Prostate gland (tissue), 2 donors: ENCODE results near the gene CHADL. TPM values are rescaled to one million over a fixed set of nuclear protein-coding genes. Genes with fewer than 3 reads are reported as not detected.
A peak's percentile ranks its signal among the peaks of the same experiment; 100 is the strongest.

Experiments used
- DNase-seq: peaks from one replicate; pipeline ENCODE4 v3.0.0-alpha.2; 2019; ENCODE audit warnings: low spot score
- H3K27ac ChIP-seq, 2 donors: fragments of 200-600 bp; sonication (generic); 2 replicates each; pipeline ENCODE4 v1.5.1; 2017 to 2019
- H3K27me3 ChIP-seq: fragments of 200-600 bp; sonication (generic); replicated peaks from 2 replicates; pipeline ENCODE4 v1.5.1; 2019; ENCODE audit not compliant: insufficient read depth
- H3K36me3 ChIP-seq, 2 donors: fragments of 200-600 bp; sonication (generic); 1 replicate in 1 of 2; 2 replicates in 1 of 2; pipeline versions ENCODE4 v1.5.1 to v1.8.1; 2017 to 2019
- H3K4me1 ChIP-seq: fragments of 200-600 bp; sonication (generic); replicated peaks from 2 replicates; pipeline ENCODE4 v1.5.1; 2019
- H3K4me3 ChIP-seq, 2 donors: fragments of 200-600 bp; sonication (generic); 2 replicates each; pipeline ENCODE4 v1.5.1; 2017 to 2019
- H3K9me3 ChIP-seq: fragments of 200-600 bp; sonication (generic); 2 replicates; pipeline ENCODE4 v1.5.1; 2017
- POLR2A ChIP-seq: fragments of 450-650 bp; IDR thresholded peaks from one replicate; pipeline ENCODE4 v1.6.1; 2016; ENCODE audit warnings: antibody characterized with exemption, mild to moderate bottlenecking
- POLR2AphosphoS5 ChIP-seq: sonication (generic); formaldehyde crosslinking; IDR thresholded peaks from one replicate; pipeline ENCODE4 v1.6.1; 2017; ENCODE audit warnings: antibody characterized with exemption
- WGBS: methylation state at CpG from one replicate; pipeline ENCODE4 v1.1.5; 2018; 5-methylcytosine and 5-hydroxymethylcytosine counted together
- intact Hi-C: fragments of 100-400 bp; cut with DNase I; formaldehyde crosslinking; loops from one replicate; pipeline ENCODE4 v1.14.2; 2022
- total RNA-seq, 2 donors: library from RNA; depleted of rRNA; stranded (reverse); fragments of >200 nt; gene quantifications; one replicate each; pipeline ENCODE4 v1.1.0, GENCODE V29; 2016
- TF ChIP-seq, protein P1 (sequence below), 4 experiments: fragments of 200-600 bp in 2 of 4; fragments of 450-650 bp in 2 of 4; sonication (generic) in 2 of 4; IDR thresholded peaks; 1 replicate in 3 of 4; 2 replicates in 1 of 4; pipeline ENCODE4 v1.5.1; 2016 to 2019; ENCODE audit warnings: antibody characterized with exemption in 4 of 4, mild to moderate bottlenecking in 2 of 4, moderate library complexity in 2 of 4

Gene CHADL
- total RNA-seq, 2 donors from 2014 or later = 8.2 to 19.0 TPM

DNA sequence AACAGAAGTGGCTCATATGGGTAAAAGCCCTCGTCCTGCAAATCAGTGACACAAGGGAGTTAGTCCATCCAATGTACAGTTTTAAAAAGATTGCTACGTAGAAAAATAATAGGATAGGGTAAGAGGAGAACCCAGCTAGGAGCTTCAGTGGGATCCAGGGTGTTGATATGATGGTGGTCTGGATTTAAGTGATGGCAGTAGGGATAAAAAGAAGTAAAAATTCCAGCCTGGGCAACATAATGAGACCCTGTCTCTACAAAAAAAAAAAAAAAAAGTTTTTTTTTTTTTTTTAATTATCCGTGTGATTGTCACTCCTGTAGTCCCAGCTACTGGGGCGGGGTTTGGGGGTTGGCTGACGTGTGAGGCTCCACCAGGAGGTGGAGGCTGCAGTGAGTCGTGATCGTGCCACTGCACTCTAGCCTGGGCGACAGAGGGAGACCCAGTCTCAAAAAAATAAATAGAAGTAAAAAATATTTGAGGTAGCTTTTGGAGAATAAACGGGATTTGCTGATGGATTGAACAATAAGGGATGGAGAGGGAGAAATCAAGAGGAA, 42.6 kb downstream of the CHADL start:
- Histone ChIP-seq H3K27me3 (no peaks in the 10 kb centered on the region), H3K9me3 (no peaks in the 10 kb centered on the region), H3K27ac (peak overlapping the region in 1 of 2 donors; percentile 65), H3K36me3 (no peaks in the 10 kb centered on the region), H3K4me3 (peak overlapping the region; percentile 64 to 76), H3K4me1 (no peaks in the 10 kb centered on the region)
- no peak for DNase-seq
- WGBS = 2% methylated on average over 9 of the region's 9 CpGs
- TF ChIP-seq, protein P1, sequence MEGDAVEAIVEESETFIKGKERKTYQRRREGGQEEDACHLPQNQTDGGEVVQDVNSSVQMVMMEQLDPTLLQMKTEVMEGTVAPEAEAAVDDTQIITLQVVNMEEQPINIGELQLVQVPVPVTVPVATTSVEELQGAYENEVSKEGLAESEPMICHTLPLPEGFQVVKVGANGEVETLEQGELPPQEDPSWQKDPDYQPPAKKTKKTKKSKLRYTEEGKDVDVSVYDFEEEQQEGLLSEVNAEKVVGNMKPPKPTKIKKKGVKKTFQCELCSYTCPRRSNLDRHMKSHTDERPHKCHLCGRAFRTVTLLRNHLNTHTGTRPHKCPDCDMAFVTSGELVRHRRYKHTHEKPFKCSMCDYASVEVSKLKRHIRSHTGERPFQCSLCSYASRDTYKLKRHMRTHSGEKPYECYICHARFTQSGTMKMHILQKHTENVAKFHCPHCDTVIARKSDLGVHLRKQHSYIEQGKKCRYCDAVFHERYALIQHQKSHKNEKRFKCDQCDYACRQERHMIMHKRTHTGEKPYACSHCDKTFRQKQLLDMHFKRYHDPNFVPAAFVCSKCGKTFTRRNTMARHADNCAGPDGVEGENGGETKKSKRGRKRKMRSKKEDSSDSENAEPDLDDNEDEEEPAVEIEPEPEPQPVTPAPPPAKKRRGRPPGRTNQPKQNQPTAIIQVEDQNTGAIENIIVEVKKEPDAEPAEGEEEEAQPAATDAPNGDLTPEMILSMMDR (IDR thresholded peaks at IDR 0.05) = peak in 1 of 4 experiments; percentile 15
- no peak for TF ChIP-seq POLR2A
- no peak for TF ChIP-seq POLR2AphosphoS5
- intact Hi-C loops = loop anchor here (5.0 kb wide), 1 partner anchor 106 kb away; the partner anchor contains the start of gene EP300

DNA sequence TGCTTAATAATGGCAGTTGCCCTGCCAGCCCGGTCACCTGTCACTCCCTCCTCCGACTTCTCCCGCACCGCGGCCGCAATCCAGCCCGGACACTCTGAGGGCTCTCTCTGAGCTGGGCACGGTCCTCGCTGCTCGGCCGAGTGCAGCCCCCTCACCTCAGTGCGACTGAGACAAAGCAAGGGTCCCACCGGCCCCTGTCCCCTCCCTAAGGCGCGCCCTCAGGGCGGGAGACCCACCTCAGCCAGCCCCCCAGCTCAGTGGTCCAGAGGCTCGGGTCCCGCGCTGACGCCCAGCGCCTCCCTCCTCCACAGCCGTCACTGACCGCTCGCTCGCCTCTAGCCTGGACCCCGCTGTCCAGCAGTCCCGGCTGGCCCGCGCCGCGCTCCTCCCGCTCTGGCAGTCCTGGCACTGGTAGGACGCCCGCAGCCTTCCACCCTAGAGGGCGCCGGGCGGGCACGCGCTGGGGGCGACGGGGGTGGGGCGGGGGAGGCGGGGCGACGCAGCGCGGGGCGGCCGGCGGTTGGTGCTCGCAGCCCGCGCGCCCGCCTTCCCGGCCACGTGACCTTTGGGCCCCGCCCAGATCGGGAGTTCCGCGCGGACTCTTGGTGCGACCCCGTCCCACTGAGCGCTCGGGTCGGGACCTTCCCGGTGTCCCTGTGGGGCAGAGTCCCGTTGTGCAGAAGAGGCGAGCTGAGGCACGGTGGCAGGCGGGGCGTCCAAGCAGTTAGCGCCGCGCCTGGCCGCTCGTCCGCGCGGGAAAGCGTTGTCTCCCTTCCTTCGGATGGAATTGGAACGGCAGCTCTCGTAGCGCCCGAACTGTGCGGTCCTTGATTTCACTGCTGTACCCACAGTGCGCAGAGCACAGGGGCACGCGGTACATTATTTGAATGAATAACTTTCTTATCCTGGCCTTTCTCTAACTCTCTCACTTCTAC, 43.4 kb downstream of the CHADL start:
- H3K27ac ChIP-seq = peak overlapping the region; percentile 39 to 65
- intact Hi-C loops = loop anchor here (5.0 kb wide), 1 partner anchor 105 kb away; the partner anchor contains the start of gene EP300
- TF ChIP-seq, protein P1 (IDR thresholded peaks at IDR 0.05) = peak in 1 of 4 experiments; percentile 24
- peak; percentile 37 for TF ChIP-seq POLR2AphosphoS5
- TF ChIP-seq POLR2A = peak; percentile 25
- WGBS = under 1% methylated on average over 59 of the region's 91 CpGs
- DNase-seq = peak; percentile 75
- H3K9me3 ChIP-seq = no peaks in the 10 kb centered on the region
- no peaks in the 10 kb centered on the region for H3K36me3 ChIP-seq
- H3K4me1 ChIP-seq = no peaks in the 10 kb centered on the region
- no peaks in the 10 kb centered on the region for H3K27me3 ChIP-seq
- peak overlapping the region; percentile 64 to 76 for H3K4me3 ChIP-seq

DNA sequence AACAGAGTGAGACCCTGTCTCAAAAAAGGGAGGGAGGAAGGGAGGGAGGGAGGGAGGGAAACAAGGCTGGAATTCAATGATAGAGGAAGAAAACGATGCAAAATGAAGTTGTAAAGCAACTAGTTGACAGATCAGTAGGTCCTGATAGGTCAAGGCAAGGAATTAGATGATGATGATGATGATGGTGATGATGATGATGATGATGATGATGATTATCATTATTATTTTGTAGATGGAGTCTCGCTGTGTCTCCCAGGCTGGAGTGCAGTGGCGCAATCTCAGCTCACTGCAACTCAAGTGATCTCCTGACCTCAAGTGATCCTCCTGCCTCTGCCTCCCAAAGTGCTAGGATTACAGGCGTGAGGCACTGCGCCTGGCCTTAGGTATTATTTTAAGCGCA, 46.9 kb downstream of the CHADL start:
- WGBS = 94% methylated on average over 6 of the region's 6 CpGs
- DNase-seq = no peak
- intact Hi-C loops = no loop called here

DNA sequence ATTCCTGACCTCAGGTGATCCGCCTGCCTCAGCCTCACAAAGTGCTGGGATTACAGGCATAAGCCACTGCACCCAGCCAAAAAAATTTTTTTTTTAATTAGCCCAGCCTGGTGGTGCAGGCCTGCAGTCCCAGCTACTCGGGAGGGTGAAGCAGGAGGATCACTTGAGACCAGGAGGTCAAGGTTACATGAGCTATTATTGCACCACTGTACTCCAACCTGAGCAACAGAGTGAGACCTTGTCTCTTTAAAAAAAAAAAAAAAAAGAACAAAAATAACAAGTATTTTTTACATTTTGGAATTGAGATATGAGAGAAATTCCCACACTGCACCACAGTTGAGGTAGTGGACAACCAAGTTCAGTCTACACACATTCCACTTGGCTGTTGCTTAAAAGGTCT, 49.3 kb downstream of the CHADL start:
- 100% methylated on average over 2 of the region's 2 CpGs for WGBS
- H3K36me3 ChIP-seq = no peaks in the 10 kb centered on the region
- no peak for TF ChIP-seq POLR2A
- TF ChIP-seq, protein P1 (IDR thresholded peaks at IDR 0.05) = no peak
- no peak for TF ChIP-seq POLR2AphosphoS5
- no peaks in the 10 kb centered on the region for H3K9me3 ChIP-seq
- no peaks in the 10 kb centered on the region for H3K27me3 ChIP-seq
- no peak overlapping the region for H3K4me3 ChIP-seq
- intact Hi-C loops = no loop called here
- no peak for DNase-seq
- no peaks in the 10 kb centered on the region for H3K4me1 ChIP-seq
- H3K27ac ChIP-seq = no peak overlapping the region

More for the DNA sequence above, 46.9 kb downstream of the CHADL start:
- Histone ChIP-seq H3K9me3 (no peaks in the 10 kb centered on the region), H3K27ac (no peak overlapping the region), H3K36me3 (no peaks in the 10 kb centered on the region), H3K4me3 (no peak overlapping the region), H3K27me3 (no peaks in the 10 kb centered on the region), H3K4me1 (no peaks in the 10 kb centered on the region)
- TF ChIP-seq POLR2A (no peak), POLR2AphosphoS5 (no peak)
- TF ChIP-seq, protein P1 (IDR thresholded peaks at IDR 0.05) = no peak
